Astrocyte (in vitro differentiated cells and primary cell): ENCODE measurements around the gene NDST3. TPM values are rescaled to one million over a fixed set of nuclear protein-coding genes. Genes with fewer than 3 reads are reported as not detected.

Experiments
- DNase-seq: peaks from one replicate; pipeline ENCODE4 v3.0.0-alpha.2; 2010; ENCODE audit warnings: low read depth
- FAIRE-seq: peaks from 2 replicates; lab custom pipeline; 2011; peaks lifted over from hg19 to GRCh38; lab: Jason Lieb, UNC
- H2AFZ ChIP-seq: 2 replicates; pipeline ENCODE4 v1.6.0; 2012; ENCODE audit warnings: low read depth, low read length, inconsistent platforms
- H3K27ac ChIP-seq: 2 replicates; pipeline ENCODE4 v1.5.1; 2011; ENCODE audit warnings: low read depth, low read length, inconsistent platforms
- H3K27me3 ChIP-seq: 2 replicates; pipeline ENCODE4 v1.6.0; 2011; ENCODE audit warnings: low read length, inconsistent platforms; ENCODE audit not compliant: insufficient read depth
- H3K36me3 ChIP-seq: 2 replicates; pipeline ENCODE4 v1.5.1; 2011; ENCODE audit warnings: low read length, inconsistent platforms; ENCODE audit not compliant: insufficient read depth
- H3K4me1 ChIP-seq: 2 replicates; pipeline ENCODE4 v1.5.1; 2011; ENCODE audit warnings: low read length, inconsistent platforms; ENCODE audit not compliant: insufficient read depth
- H3K4me2 ChIP-seq: 2 replicates; pipeline ENCODE4 v1.6.0; 2012; ENCODE audit warnings: low read length, inconsistent platforms
- H3K4me3 ChIP-seq: 2 replicates; pipeline ENCODE4 v1.5.1; 2011; ENCODE audit warnings: low read depth, mild to moderate bottlenecking, low read length, inconsistent platforms; ENCODE audit not compliant: insufficient read depth
- H3K79me2 ChIP-seq: 2 replicates; pipeline ENCODE4 v1.6.0; 2012; ENCODE audit warnings: mild to moderate bottlenecking, low read length, inconsistent platforms; ENCODE audit not compliant: insufficient read depth
- H3K9ac ChIP-seq: 2 replicates; pipeline ENCODE4 v1.6.0; 2012; ENCODE audit warnings: mild to moderate bottlenecking, low read length, inconsistent platforms
- H3K9me3 ChIP-seq: 2 replicates; pipeline ENCODE4 v1.5.1; 2012; ENCODE audit warnings: low read depth, mild to moderate bottlenecking, low read length, inconsistent platforms; ENCODE audit not compliant: insufficient read depth
- H4K20me1 ChIP-seq: 2 replicates; pipeline ENCODE4 v1.6.0; 2012; ENCODE audit warnings: low read length, inconsistent platforms; ENCODE audit not compliant: insufficient read depth
- H3K27ac Mint-ChIP-seq: one replicate; pipeline ENCODE4 v1.8.0; 2021; ENCODE audit warnings: mild to moderate bottlenecking, mixed read lengths; ENCODE audit not compliant: unreplicated experiment
- H3K27me3 Mint-ChIP-seq: one replicate; pipeline ENCODE4 v1.8.0; 2021; ENCODE audit warnings: low read depth, mixed read lengths; ENCODE audit not compliant: unreplicated experiment
- H3K36me3 Mint-ChIP-seq: one replicate; pipeline ENCODE4 v1.8.0; 2021; ENCODE audit warnings: low read depth, mixed read lengths; ENCODE audit not compliant: unreplicated experiment
- H3K4me1 Mint-ChIP-seq: one replicate; pipeline ENCODE4 v1.8.0; 2021; ENCODE audit warnings: low read depth, mixed read lengths; ENCODE audit not compliant: unreplicated experiment
- H3K4me3 Mint-ChIP-seq: one replicate; pipeline ENCODE4 v1.8.0; 2021; ENCODE audit warnings: mild to moderate bottlenecking, moderate library complexity, mixed read lengths; ENCODE audit not compliant: unreplicated experiment
- H3K9me3 Mint-ChIP-seq: one replicate; pipeline ENCODE4 v1.8.0; 2021; ENCODE audit warnings: mild to moderate bottlenecking, mixed read lengths; ENCODE audit not compliant: unreplicated experiment
- CTCF ChIP-seq: IDR thresholded peaks from 2 replicates; pipeline ENCODE4 v1.5.1; 2011; ENCODE audit warnings: low read depth, mild to moderate bottlenecking, inconsistent platforms, low read length, moderate library complexity; ENCODE audit not compliant: insufficient read depth
- EZH2 ChIP-seq: IDR thresholded peaks from 2 replicates; pipeline ENCODE4 v1.6.1; 2012; ENCODE audit warnings: mild to moderate bottlenecking, low read length, inconsistent platforms; ENCODE audit not compliant: insufficient read depth
- total RNA-seq: library from RNA; stranded (reverse); gene quantifications from 2 replicates; pipeline ENCODE4 v1.2.1, GENCODE V29; 2021

NDST3 gene
- total RNA-seq, 1 donor from 2014 or later, result 0.57 TPM

GRCh38 chr4:118077767-118078105, 43.5 kb downstream of the NDST3 start:
- DNase-seq (no peak), FAIRE-seq (no peak)
- Mint-ChIP-seq H3K4me1 (no peaks in the 10 kb centered on the region), H3K9me3 (no peaks in the 10 kb centered on the region), H3K36me3 (no peaks in the 10 kb centered on the region), H3K4me3 (no peak overlapping the region), H3K27ac (no peak overlapping the region), H3K27me3 (no peaks in the 10 kb centered on the region)
- H3K4me2 ChIP-seq, result no peak overlapping the region
- no peaks in the 10 kb centered on the region for H3K36me3 ChIP-seq
- H3K27ac ChIP-seq, result no peak overlapping the region
- H3K4me1 ChIP-seq, result no peaks in the 10 kb centered on the region
- TF ChIP-seq CTCF (no peak), EZH2 (no peak)
- no peaks in the 10 kb centered on the region for H4K20me1 ChIP-seq
- H3K27me3 ChIP-seq, result no peaks in the 10 kb centered on the region
- H3K4me3 ChIP-seq, result no peak overlapping the region
- no peak overlapping the region for H2AFZ ChIP-seq
- H3K79me2 ChIP-seq, result no peaks in the 10 kb centered on the region
- no peaks in the 10 kb centered on the region for H3K9me3 ChIP-seq
- no peak overlapping the region for H3K9ac ChIP-seq

DNA sequence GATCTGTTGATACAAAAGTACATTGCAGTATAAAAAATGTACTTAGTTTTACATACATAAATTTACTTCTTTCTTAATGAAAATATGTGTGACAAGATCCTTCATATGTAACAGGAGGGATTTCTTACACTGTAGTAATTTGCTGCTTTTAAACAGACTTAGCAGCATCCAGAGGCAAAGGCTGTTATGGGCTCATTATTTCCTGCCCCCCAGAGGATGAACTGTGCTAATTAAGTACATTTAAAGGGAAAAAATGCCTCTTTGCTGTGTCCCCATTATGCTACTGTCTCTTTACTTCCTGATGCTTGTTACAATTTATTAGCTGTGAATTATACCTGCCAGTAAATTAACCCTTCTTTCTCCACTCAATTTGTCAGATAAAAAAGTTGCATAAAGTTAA, 47.1 kb downstream of the NDST3 start:
- no peak overlapping the region for H3K4me2 ChIP-seq
- Mint-ChIP-seq H3K4me3 (no peak overlapping the region), H3K36me3 (no peaks in the 10 kb centered on the region), H3K4me1 (peaks cover 4% of the 10 kb centered on the region), H3K9me3 (no peaks in the 10 kb centered on the region), H3K27me3 (no peaks in the 10 kb centered on the region), H3K27ac (no peak overlapping the region)
- H3K4me3 ChIP-seq, result no peak overlapping the region
- H3K27ac ChIP-seq, result no peak overlapping the region
- H3K9ac ChIP-seq, result no peak overlapping the region
- TF ChIP-seq CTCF (no peak), EZH2 (no peak)
- no peaks in the 10 kb centered on the region for H3K27me3 ChIP-seq
- H3K9me3 ChIP-seq, result no peaks in the 10 kb centered on the region
- H3K36me3 ChIP-seq, result no peaks in the 10 kb centered on the region
- H4K20me1 ChIP-seq, result no peaks in the 10 kb centered on the region
- FAIRE-seq (no peak), DNase-seq (no peak)
- H3K79me2 ChIP-seq, result no peaks in the 10 kb centered on the region
- H2AFZ ChIP-seq, result no peak overlapping the region
- H3K4me1 ChIP-seq, result no peaks in the 10 kb centered on the region

DNA sequence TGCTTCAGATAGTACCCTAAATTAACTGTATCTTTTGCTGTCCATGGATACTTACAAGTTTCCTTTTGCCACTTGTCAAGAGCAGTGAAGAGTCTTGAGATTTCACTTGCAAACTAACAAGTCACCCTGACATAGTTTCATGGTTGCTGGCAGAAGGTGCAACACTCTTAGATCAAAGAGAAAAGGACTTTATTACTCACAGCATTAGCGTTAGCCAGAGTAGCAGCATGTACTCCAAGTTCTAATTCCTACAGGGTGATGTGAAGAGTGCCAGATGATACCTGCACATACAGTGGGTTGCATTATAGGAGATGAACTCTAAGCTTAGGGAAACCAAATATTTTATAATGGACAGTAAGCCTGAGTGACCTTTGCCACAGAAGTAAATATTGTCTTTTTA, 47.9 kb downstream of the NDST3 start:
- H3K9me3 Mint-ChIP-seq, result no peaks in the 10 kb centered on the region
- no peaks in the 10 kb centered on the region for H3K9me3 ChIP-seq
- no peak overlapping the region for H3K4me3 ChIP-seq
- no peak overlapping the region for H3K9ac ChIP-seq
- H3K79me2 ChIP-seq, result no peaks in the 10 kb centered on the region
- no peaks in the 10 kb centered on the region for H3K27me3 Mint-ChIP-seq
- H3K4me1 Mint-ChIP-seq, result peaks cover 6% of the 10 kb centered on the region
- H4K20me1 ChIP-seq, result no peaks in the 10 kb centered on the region
- FAIRE-seq, result no peak
- DNase-seq, result no peak
- no peaks in the 10 kb centered on the region for H3K4me1 ChIP-seq
- no peaks in the 10 kb centered on the region for H3K36me3 ChIP-seq
- H3K27ac ChIP-seq, result no peak overlapping the region
- H3K27me3 ChIP-seq, result no peaks in the 10 kb centered on the region
- TF ChIP-seq EZH2 (no peak), CTCF (no peak)
- no peak overlapping the region for H3K27ac Mint-ChIP-seq
- H3K4me3 Mint-ChIP-seq, result no peak overlapping the region
- no peaks in the 10 kb centered on the region for H3K36me3 Mint-ChIP-seq
- no peak overlapping the region for H2AFZ ChIP-seq
- H3K4me2 ChIP-seq, result no peak overlapping the region
